NCI-H1694 (cell line): ENCODE data around the gene ERVW-1.

Experiments used
- DNase-seq: peaks from one replicate; lab custom pipeline; 2025; lab: John Stamatoyannopoulos, UW

The ERVW-1 gene

DNA sequence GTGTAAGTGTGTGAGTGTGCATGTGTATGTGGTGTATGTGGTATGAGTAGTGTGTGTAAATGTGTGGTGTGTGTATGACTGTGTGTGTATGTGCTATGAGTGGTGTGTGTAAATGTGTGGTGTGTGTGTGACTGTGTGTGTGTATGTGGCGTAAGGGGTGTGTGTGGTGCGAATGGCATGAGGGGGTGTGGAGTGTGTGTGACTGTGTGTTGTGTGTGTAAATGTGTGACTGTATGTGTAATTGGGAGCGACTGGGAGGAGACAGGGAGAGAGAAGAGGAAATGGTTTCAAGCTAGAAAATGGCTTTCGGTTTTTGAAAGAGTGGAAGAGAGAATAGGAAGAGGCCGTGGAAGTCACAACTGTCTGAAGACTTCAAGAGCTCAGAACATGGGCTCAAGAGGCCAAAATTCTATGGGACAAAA, 54.0 kb downstream of the ERVW-1 start:
- no peak for DNase-seq

DNA sequence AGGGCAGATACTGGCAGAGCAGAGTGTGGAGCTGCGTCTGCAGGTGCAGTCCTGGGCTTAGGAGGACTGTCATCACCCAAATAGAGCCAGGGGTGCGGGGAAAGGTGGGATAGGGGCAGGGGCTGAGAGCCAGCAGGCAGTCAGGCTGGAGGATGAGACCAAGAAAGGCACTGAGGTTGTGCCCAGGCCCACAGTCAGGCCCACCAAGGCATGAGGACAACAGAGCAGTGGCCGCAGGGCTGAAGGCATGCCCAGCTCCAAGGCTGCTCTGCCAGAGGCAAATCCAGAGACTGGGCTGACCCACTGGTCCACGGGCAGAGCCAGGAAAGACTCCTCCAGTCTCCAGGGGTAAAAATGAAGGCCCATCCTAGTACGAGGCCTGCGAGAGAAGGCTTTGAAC, 54.8 kb downstream of the ERVW-1 start:
- no peak for DNase-seq

- no peak for DNase-seq
Measured at GRCh38 chr7:92421676-92422435, 55.9 kb downstream of the ERVW-1 start.
